Right atrium auricular region (tissue), 2 donors: Measurements from ENCODE around the gene MTARC1. TPM values are rescaled to one million over a fixed set of nuclear protein-coding genes. Genes with fewer than 3 reads are reported as not detected.

Experiments
- DNase-seq: peaks from one replicate; pipeline ENCODE4 v3.0.0-alpha.2; 2019; ENCODE audit warnings: low spot score
- H3K27ac ChIP-seq, 2 donors: fragments of 200-600 bp; sonication (generic); 1 replicate in 1 of 2; 2 replicates in 1 of 2; pipeline ENCODE4 v1.5.1; 2016 to 2019
- H3K27me3 ChIP-seq, 2 donors: fragments of 200-600 bp; sonication (generic); one replicate each; pipeline versions ENCODE4 v1.5.1 to v1.6.0; 2017 to 2019
- H3K36me3 ChIP-seq: fragments of 200-600 bp; sonication (generic); one replicate; pipeline ENCODE4 v1.5.1; 2016
- H3K4me1 ChIP-seq, 2 donors: fragments of 200-600 bp; sonication (generic); one replicate each; pipeline versions ENCODE4 v1.5.1 to v1.6.0; 2017 to 2019
- H3K4me3 ChIP-seq, 2 donors: fragments of 200-600 bp; sonication (generic); 1 replicate in 1 of 2; 2 replicates in 1 of 2; pipeline ENCODE4 v1.5.1; 2017 to 2019; ENCODE audit warnings: mild to moderate bottlenecking in 1 of 2, moderate library complexity in 1 of 2
- H3K9me3 ChIP-seq, 2 donors: fragments of 200-600 bp; sonication (generic); one replicate each; pipeline ENCODE4 v1.5.1; 2019
- total RNA-seq, 2 donors: library from RNA; depleted of rRNA; stranded (reverse); fragments of >200 nt; gene quantifications; one replicate each; pipeline ENCODE4 v1.1.0, GENCODE V29; 2016
- TF ChIP-seq, protein P1 (sequence below), 2 donors: fragments of 200-600 bp; sonication (generic); IDR thresholded peaks; one replicate each; pipeline ENCODE4 v1.5.1; 2019; ENCODE audit warnings: antibody characterized with exemption in 2 of 2

MTARC1 gene
- total RNA-seq: 1 to 10 TPM; 4.0 to 6.1 TPM

DNA sequence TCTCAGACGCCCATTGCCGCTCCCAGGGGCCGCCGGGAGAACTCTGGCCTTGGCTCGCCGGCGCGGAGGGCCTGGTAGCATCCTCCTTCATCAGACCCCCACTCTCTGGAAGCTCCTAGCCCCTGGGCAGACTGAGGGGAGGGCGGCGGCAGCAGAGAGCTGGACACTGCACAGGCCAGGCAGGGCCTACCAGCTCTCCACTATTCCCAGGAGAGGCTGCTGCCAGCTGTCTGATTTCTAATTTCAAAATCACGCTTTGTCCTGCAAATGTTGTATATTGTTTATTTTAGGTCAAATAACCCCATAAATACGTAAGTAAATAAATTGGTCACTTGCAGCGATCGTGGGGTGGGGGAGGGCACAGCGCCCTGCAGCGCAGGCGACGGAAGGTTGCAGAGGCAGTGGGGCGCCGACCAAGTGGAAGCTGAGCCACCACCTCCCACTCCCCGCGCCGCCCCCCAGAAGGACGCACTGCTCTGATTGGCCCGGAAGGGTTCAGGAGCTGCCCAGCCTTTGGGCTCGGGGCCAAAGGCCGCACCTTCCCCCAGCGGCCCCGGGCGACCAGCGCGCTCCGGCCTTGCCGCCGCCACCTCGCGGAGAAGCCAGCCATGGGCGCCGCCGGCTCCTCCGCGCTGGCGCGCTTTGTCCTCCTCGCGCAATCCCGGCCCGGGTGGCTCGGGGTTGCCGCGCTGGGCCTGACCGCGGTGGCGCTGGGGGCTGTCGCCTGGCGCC is at the start of gene MTARC1:
TSS of gene MTARC1 (plus strand) at position 577 of the 732 bp plus-strand sequence. CDS start at position 609, 32 bp downstream.
- H3K4me1 ChIP-seq: peaks cover 0 to 28% of the 10 kb centered on the region in 2 donors
- peak within 1 kb of the TSS; percentile 43 to 57 for H3K4me3 ChIP-seq
- TF ChIP-seq, protein P1, sequence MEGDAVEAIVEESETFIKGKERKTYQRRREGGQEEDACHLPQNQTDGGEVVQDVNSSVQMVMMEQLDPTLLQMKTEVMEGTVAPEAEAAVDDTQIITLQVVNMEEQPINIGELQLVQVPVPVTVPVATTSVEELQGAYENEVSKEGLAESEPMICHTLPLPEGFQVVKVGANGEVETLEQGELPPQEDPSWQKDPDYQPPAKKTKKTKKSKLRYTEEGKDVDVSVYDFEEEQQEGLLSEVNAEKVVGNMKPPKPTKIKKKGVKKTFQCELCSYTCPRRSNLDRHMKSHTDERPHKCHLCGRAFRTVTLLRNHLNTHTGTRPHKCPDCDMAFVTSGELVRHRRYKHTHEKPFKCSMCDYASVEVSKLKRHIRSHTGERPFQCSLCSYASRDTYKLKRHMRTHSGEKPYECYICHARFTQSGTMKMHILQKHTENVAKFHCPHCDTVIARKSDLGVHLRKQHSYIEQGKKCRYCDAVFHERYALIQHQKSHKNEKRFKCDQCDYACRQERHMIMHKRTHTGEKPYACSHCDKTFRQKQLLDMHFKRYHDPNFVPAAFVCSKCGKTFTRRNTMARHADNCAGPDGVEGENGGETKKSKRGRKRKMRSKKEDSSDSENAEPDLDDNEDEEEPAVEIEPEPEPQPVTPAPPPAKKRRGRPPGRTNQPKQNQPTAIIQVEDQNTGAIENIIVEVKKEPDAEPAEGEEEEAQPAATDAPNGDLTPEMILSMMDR (IDR thresholded peaks at IDR 0.05): peak; percentile 6 to 49
- H3K9me3 ChIP-seq: no peaks in the 10 kb centered on the region
- peaks cover 13% of the 10 kb centered on the region for H3K36me3 ChIP-seq
- peak within 1 kb of the TSS; percentile 33 to 62 for H3K27ac ChIP-seq
- no peaks in the 10 kb centered on the region for H3K27me3 ChIP-seq
- DNase-seq: peak; percentile 69

DNA sequence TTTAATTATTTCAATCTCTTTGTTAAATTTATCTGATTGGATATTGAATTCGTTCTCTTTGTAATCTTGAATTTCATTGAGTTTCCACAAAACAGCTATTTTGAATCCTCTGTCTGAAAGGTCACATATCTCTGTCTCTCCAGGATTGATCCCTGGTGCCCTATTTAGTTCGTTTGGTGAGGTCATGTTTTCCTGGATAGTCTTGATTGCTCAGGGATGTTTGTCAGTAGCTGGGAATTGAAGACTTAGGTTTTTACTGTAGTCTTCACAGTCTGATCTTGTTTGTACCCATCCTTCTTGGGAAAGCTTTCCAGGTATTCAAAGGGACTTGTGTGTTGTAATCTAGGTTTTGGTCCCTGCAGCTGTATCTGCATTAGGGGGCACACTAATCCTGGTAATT is 45.4 kb upstream of the MTARC1 start:
- Histone ChIP-seq H3K9me3 (no peaks in the 10 kb centered on the region), H3K4me3 (no peak overlapping the region), H3K36me3 (no peaks in the 10 kb centered on the region), H3K27ac (no peak overlapping the region), H3K4me1 (no peaks in the 10 kb centered on the region), H3K27me3 (no peaks in the 10 kb centered on the region)
- TF ChIP-seq, protein P1 (IDR thresholded peaks at IDR 0.05): no peak
- DNase-seq: no peak

DNA sequence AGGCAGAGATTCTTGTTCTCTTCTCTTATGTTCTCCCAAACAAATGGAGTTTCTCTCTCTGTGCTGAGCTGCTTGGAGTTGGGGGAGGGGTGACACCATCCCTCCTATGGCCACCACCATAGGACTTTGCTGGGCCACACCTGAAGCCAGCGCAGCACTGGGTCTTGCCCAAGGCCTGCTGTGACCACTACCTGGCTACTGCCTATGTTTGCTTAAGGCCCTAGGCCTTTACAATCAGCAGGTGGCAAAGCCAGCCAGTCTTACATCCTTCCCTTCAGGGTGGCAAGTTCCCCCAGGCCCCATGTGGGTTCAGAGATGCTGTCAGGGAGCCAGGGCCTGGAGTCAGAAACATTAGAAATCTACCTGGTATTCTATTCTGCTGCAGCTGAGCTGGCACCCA is 44.9 kb upstream of the MTARC1 start:
- no peaks in the 10 kb centered on the region for H3K9me3 ChIP-seq
- H3K36me3 ChIP-seq: no peaks in the 10 kb centered on the region
- H3K27ac ChIP-seq: no peak overlapping the region
- no peak for DNase-seq
- TF ChIP-seq, protein P1 (IDR thresholded peaks at IDR 0.05): no peak
- peaks cover 0 to 2% of the 10 kb centered on the region in 2 donors for H3K4me1 ChIP-seq
- no peak overlapping the region for H3K4me3 ChIP-seq
- no peaks in the 10 kb centered on the region for H3K27me3 ChIP-seq

DNA sequence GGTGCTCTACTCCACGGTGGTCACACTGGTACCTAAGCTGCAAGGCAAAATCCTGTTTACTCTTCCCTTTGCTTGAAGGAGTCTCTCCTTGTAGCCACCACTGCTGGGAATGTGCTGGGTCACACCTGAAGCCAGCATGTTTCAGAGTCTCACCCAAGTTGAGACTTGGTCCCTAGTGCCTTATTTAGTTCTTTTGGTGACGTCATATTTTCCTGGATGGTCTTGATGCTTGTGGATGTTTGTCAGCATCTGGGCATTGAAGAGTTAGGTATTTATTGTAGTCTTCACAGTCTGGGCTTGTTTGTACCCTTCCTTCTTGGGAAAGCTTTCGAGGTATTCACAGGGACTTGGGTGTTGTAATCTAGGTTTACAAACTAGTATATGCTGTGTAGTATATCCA is 44.2 kb upstream of the MTARC1 start:
- no peak overlapping the region for H3K4me3 ChIP-seq
- DNase-seq: no peak
- no peaks in the 10 kb centered on the region for H3K27me3 ChIP-seq
- no peaks in the 10 kb centered on the region for H3K9me3 ChIP-seq
- no peak overlapping the region for H3K27ac ChIP-seq
- no peaks in the 10 kb centered on the region for H3K36me3 ChIP-seq
- TF ChIP-seq, protein P1 (IDR thresholded peaks at IDR 0.05): no peak
- H3K4me1 ChIP-seq: peaks cover 0 to 8% of the 10 kb centered on the region in 2 donors

DNA sequence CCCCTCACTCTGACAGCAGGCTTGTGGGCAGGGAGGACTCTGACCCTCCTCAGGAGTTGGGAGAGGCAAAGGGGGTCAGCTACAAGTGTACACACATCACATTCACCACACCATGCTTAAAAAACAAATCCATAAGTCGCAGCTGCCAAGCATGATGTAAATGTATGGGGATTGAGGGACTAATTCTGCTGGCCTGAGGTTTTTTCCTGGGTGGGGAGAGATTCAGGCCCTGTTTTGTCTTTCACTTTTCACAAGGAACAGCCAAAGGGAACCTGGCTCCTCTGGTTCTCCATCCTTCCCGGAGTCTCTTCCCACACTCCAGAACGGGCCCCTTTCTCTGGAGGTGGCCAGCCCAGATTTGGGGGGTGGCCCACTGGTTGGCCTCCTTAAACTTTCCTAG is 39.9 kb upstream of the MTARC1 start:
- TF ChIP-seq, protein P1 (IDR thresholded peaks at IDR 0.05): no peak
- peak overlapping the region; percentile 94 for H3K27ac ChIP-seq
- peaks cover 0 to 43% of the 10 kb centered on the region in 2 donors for H3K4me1 ChIP-seq
- DNase-seq: no peak
- H3K27me3 ChIP-seq: no peaks in the 10 kb centered on the region
- H3K36me3 ChIP-seq: no peaks in the 10 kb centered on the region
- no peaks in the 10 kb centered on the region for H3K9me3 ChIP-seq
- no peak overlapping the region for H3K4me3 ChIP-seq
